ENCODE results near the gene TWIST2. TPM values are rescaled to one million over a fixed set of nuclear protein-coding genes. Genes with fewer than 3 reads are reported as not detected.

The TWIST2 gene
- polyA plus RNA-seq, 1 experiment = 15.6 TPM

DNA sequence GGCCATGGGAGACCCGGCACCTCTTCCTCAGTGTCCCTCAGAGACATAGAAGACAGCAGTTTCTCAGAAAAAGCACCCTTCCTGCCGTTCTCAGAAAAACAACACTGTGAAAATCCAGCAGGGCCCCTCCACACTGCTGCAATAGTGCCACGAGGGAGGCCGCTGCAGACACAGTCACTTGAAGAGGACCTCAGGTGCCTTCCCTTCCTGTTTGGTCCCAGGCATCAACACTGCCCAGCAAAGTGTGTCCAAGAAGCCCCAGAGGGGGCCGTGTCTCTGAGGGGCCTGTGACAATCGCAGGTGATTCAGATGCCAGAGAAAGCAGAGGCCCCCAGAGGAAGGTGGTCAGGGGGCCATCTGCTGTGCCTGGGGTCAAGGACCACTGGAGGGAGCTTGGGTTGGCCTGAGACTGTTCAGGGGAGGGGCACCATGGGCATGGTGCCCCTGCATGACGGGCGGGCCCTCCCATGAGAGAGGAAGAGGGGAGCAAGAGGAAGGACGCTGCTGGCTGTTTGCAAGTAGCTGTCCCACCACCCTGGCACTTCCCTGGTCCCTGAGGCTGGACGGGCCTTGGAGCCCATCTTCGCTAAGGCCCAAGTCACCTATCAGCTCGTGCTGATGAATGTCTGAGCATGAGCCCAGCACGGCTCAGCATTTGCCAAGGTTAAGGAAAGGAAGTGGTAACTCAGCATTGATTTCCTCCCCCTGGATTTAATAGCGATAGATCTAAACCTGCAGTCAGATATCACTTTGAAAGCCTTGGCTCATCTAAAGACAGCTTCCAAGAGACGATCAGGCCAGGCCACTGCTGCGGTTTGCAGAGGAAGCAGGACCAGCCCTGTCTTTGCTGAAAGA is 9.1 kb downstream of the TWIST2 start:
- H3K27ac ChIP-seq (ENCODE audit: low read depth, low read length) = no peak overlapping the region
- H3K9me3 ChIP-seq (ENCODE audit: control insufficient read depth, insufficient read depth, low read length) = peaks cover 3% of the 10 kb centered on the region
- POLR2A ChIA-PET = no interaction called here
- DNase-seq (ENCODE audit: low read depth, low spot score) = no peak
- no peaks in the 10 kb centered on the region for H3K27me3 ChIP-seq (ENCODE audit: control insufficient read depth, insufficient read depth, low read length)
- no peak overlapping the region for H3K4me3 ChIP-seq (ENCODE audit: low read depth, low read length)
- CTCF ChIA-PET = no interaction called here
- no peak for TF ChIP-seq CTCF (IDR thresholded peaks at IDR 0.05; ENCODE audit: low read depth, low read length)

GRCh38 chr2:238857959-238858358 is 10.1 kb downstream of the TWIST2 start:
- DNase-seq (ENCODE audit: low read depth, low spot score) = no peak
- ChIA-PET POLR2A (no interaction called here), CTCF (interaction anchor here (0.8 kb wide), 1 partner anchor 16 kb away, joined by 3 read pairs; no protein-coding TSS in a partner anchor)
- H3K27me3 ChIP-seq (ENCODE audit: control insufficient read depth, insufficient read depth, low read length) = no peaks in the 10 kb centered on the region
- no peak overlapping the region for H3K27ac ChIP-seq (ENCODE audit: low read depth, low read length)
- H3K4me3 ChIP-seq (ENCODE audit: low read depth, low read length) = no peak overlapping the region
- no peak for TF ChIP-seq CTCF (IDR thresholded peaks at IDR 0.05; ENCODE audit: low read depth, low read length)
- H3K9me3 ChIP-seq (ENCODE audit: control insufficient read depth, insufficient read depth, low read length) = peaks cover 3% of the 10 kb centered on the region

DNA sequence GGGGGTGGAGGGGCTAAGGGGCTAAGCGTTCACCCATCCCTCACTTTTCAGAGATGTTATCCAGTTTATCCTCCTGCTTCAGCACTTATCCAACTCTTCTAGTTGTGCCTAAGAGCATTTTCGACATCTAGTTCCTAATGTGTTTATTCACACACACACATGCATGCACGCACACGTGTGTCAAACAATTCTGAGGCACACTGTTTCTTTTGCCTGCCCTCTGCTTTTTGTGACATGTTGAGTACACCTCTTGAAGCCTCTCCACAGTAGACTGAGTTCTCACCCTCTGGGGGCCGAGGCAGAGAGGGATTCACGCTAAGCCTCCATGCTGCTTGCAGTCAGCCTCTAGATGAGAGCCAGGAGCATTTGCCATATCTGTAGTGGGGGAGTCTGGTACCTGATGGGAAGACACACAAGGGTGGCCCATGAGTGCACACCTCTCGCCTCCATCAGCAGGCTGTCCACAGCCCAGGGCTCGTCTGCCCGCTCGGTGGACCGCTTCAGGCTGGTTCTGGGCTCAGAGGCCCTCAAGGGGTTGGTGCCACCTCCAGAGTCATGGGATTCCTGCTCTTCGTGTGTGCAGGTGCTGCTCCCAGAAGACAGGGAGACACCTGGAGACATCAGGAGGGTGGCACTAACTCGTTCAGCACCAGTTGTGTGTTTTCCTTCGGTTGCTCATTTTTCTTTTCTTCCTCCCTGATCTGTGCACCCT is 11.9 kb downstream of the TWIST2 start:
- POLR2A ChIA-PET = no interaction called here
- Histone ChIP-seq H3K27me3 (ENCODE audit: control insufficient read depth, insufficient read depth, low read length) (no peaks in the 10 kb centered on the region), H3K9me3 (ENCODE audit: control insufficient read depth, insufficient read depth, low read length) (peaks cover 4% of the 10 kb centered on the region), H3K4me3 (ENCODE audit: low read depth, low read length) (no peak overlapping the region), H3K27ac (ENCODE audit: low read depth, low read length) (no peak overlapping the region)
- CTCF ChIA-PET = no interaction called here
- TF ChIP-seq CTCF (IDR thresholded peaks at IDR 0.05; ENCODE audit: low read depth, low read length) = no peak
- no peak for DNase-seq (ENCODE audit: low read depth, low spot score)

- POLR2A ChIA-PET = no interaction called here
- TF ChIP-seq CTCF (IDR thresholded peaks at IDR 0.05; ENCODE audit: low read depth, low read length) = no peak
- peaks cover 2% of the 10 kb centered on the region; the same call in 1 of the 2 replicates for H3K9me3 ChIP-seq (ENCODE audit: control insufficient read depth, insufficient read depth, low read length)
- CTCF ChIA-PET = no interaction called here
- no peak for DNase-seq (ENCODE audit: low read depth, low spot score)
- H3K4me3 ChIP-seq (ENCODE audit: low read depth, low read length) = no peak overlapping the region
- H3K27ac ChIP-seq (ENCODE audit: low read depth, low read length) = no peak overlapping the region
- H3K27me3 ChIP-seq (ENCODE audit: control insufficient read depth, insufficient read depth, low read length) = no peaks in the 10 kb centered on the region
Measured at GRCh38 chr2:238861013-238861730, 13.3 kb downstream of the TWIST2 start.
